SU-DHL-6 (cell line): ENCODE data around the gene RAPGEF3.

Experiments used
- CTCF ChIP-seq: fragments of 200-600 bp; sonication (generic); IDR thresholded peaks from one replicate; pipeline ENCODE4 v1.5.1; 2017; ENCODE audit warnings: antibody characterized with exemption, mild to moderate bottlenecking, low read length, moderate library complexity; ENCODE audit not compliant: insufficient read depth, poor library complexity, severe bottlenecking
- EZH2phosphoT487 ChIP-seq: fragments of 200-600 bp; sonication (generic), shearing (Covaris generic); conservative IDR thresholded peaks from 2 replicates; pipeline ENCODE4 v1.6.1; 2018; ENCODE audit warnings: mild to moderate bottlenecking, antibody characterized with exemption, low read length, moderate library complexity, mixed read lengths

- no peak for TF ChIP-seq CTCF
- TF ChIP-seq EZH2phosphoT487, result no peak
Observed at GRCh38 chr12:47739979-47740378, 18.7 kb downstream of the RAPGEF3 start.
